Upper lobe of left lung (tissue), 4 donors: ENCODE measurements around the gene FRZB.

Experiments
- CTCF ChIP-seq, 6 experiments: fragments of 450-650 bp in 4 of 6; fragments of 200-600 bp in 2 of 6; sonication (generic) in 2 of 6; IDR thresholded peaks; one replicate each; pipeline ENCODE4 v1.5.1; 2016 to 2019; ENCODE audit warnings: antibody characterized with exemption in 6 of 6
- POLR2AphosphoS5 ChIP-seq, 2 donors: sonication (generic); formaldehyde crosslinking; IDR thresholded peaks; one replicate each; pipeline ENCODE4 v1.5.1; 2017; ENCODE audit warnings: antibody characterized with exemption in 2 of 2

- TF ChIP-seq CTCF (IDR thresholded peaks at IDR 0.05) (no peak), POLR2AphosphoS5 (IDR thresholded peaks at IDR 0.05) (no peak)
Measured at GRCh38 chr2:182885771-182886170, 19.3 kb upstream of the FRZB start.
